ENCODE data around the gene ANKRD6. TPM values are rescaled to one million over a fixed set of nuclear protein-coding genes. Genes with fewer than 3 reads are reported as not detected.

ANKRD6 gene
- total RNA-seq, 4 donors from 2014 or later = 0.57 to 11.6 (median 3.0) TPM

- no peaks in the 10 kb centered on the region for H3K9me3 ChIP-seq
- no peaks in the 10 kb centered on the region for H3K36me3 ChIP-seq
- TF ChIP-seq CTCF (IDR thresholded peaks at IDR 0.05) (no peak), POLR2A (IDR thresholded peaks at IDR 0.05) (no peak)
- no peaks in the 10 kb centered on the region for H3K4me1 ChIP-seq
- DNase-seq = no peak
- H3K27ac ChIP-seq = no peak overlapping the region
- H3K27me3 ChIP-seq = no peaks in the 10 kb centered on the region
- no peak overlapping the region for H3K4me3 ChIP-seq
Observed at GRCh38 chr6:89475101-89475500, 42.1 kb downstream of the ANKRD6 start.

- H3K4me1 ChIP-seq = no peaks in the 10 kb centered on the region
- H3K27ac ChIP-seq = no peak overlapping the region
- no peaks in the 10 kb centered on the region for H3K36me3 ChIP-seq
- no peak overlapping the region for H3K4me3 ChIP-seq
- DNase-seq = no peak
- no peaks in the 10 kb centered on the region for H3K27me3 ChIP-seq
- no peaks in the 10 kb centered on the region for H3K9me3 ChIP-seq
- no peak for TF ChIP-seq POLR2A (IDR thresholded peaks at IDR 0.05)
- no peak for TF ChIP-seq CTCF (IDR thresholded peaks at IDR 0.05)
Observed at GRCh38 chr6:89475634-89476033, 42.7 kb downstream of the ANKRD6 start.

GRCh38 chr6:89479897-89480296 lies 46.9 kb downstream of the ANKRD6 start:
- no peak for DNase-seq
- no peak for TF ChIP-seq CTCF (IDR thresholded peaks at IDR 0.05)
- TF ChIP-seq POLR2A (IDR thresholded peaks at IDR 0.05) = no peak
- H3K4me1 ChIP-seq = no peaks in the 10 kb centered on the region
- no peak overlapping the region for H3K4me3 ChIP-seq
- no peaks in the 10 kb centered on the region for H3K36me3 ChIP-seq
- H3K27me3 ChIP-seq = no peaks in the 10 kb centered on the region
- no peaks in the 10 kb centered on the region for H3K9me3 ChIP-seq
- no peak overlapping the region for H3K27ac ChIP-seq

- Histone ChIP-seq H3K27ac (no peak overlapping the region), H3K27me3 (no peaks in the 10 kb centered on the region), H3K9me3 (no peaks in the 10 kb centered on the region), H3K36me3 (no peaks in the 10 kb centered on the region), H3K4me1 (no peaks in the 10 kb centered on the region), H3K4me3 (no peak overlapping the region)
- TF ChIP-seq CTCF (IDR thresholded peaks at IDR 0.05) = no peak
- no peak for TF ChIP-seq POLR2A (IDR thresholded peaks at IDR 0.05)
- DNase-seq = no peak
Observed at GRCh38 chr6:89481695-89482094, 48.7 kb downstream of the ANKRD6 start.

- no peak for DNase-seq
- no peak for TF ChIP-seq CTCF (IDR thresholded peaks at IDR 0.05)
- TF ChIP-seq POLR2A (IDR thresholded peaks at IDR 0.05) = no peak
Observed at GRCh38 chr6:89482126-89482525, 49.2 kb downstream of the ANKRD6 start.

GRCh38 chr6:89483111-89483720 lies 50.3 kb downstream of the ANKRD6 start:
- Histone ChIP-seq H3K4me1 (no peaks in the 10 kb centered on the region), H3K27me3 (no peaks in the 10 kb centered on the region), H3K9me3 (no peaks in the 10 kb centered on the region), H3K27ac (no peak overlapping the region), H3K4me3 (no peak overlapping the region), H3K36me3 (no peaks in the 10 kb centered on the region)
- TF ChIP-seq CTCF (IDR thresholded peaks at IDR 0.05) = no peak
- no peak for TF ChIP-seq POLR2A (IDR thresholded peaks at IDR 0.05)
- no peak for DNase-seq

More at GRCh38 chr6:89482126-89482525, 49.2 kb downstream of the ANKRD6 start:
- Histone ChIP-seq H3K27me3 (no peaks in the 10 kb centered on the region), H3K4me3 (no peak overlapping the region), H3K9me3 (no peaks in the 10 kb centered on the region), H3K4me1 (no peaks in the 10 kb centered on the region), H3K36me3 (no peaks in the 10 kb centered on the region), H3K27ac (no peak overlapping the region)
